CD4-positive, CD25-positive, alpha-beta regulatory T cell (primary cell): Measurements from ENCODE around the gene MGAT5. TPM values are rescaled to one million over a fixed set of nuclear protein-coding genes. Genes with fewer than 3 reads are reported as not detected.
"Not testable (repeated sequence)": the region's sequence is repeated elsewhere in the genome, so short reads cannot be mapped to it uniquely, and the experiment has no call there.

Source experiments
- ATAC-seq, 2 donors: fragments of 150-1000 bp; cut with Tn5 transposase; one replicate each; pipeline ENCODE4 v1.10.0; 2021; ENCODE audit warnings: low read depth in 2 of 2, moderate number of reproducible peaks in 2 of 2, moderate library complexity in 1 of 2
- DNase-seq, 3 donors: peaks; one replicate each; pipeline versions ENCODE4 v3.0.0 to v3.0.0-alpha.2; 2012 to 2022; ENCODE audit warnings: mixed read lengths in 1 of 3
- H3K27ac ChIP-seq: one replicate; pipeline ENCODE4 v1.7.0; 2013; ENCODE audit warnings: mild to moderate bottlenecking, low read length; ENCODE audit not compliant: insufficient read depth, poor library complexity, severe bottlenecking
- H3K27me3 ChIP-seq: one replicate; pipeline ENCODE4 v1.7.0; 2013; ENCODE audit warnings: low read length; ENCODE audit not compliant: control insufficient read depth, insufficient read depth
- H3K36me3 ChIP-seq: one replicate; pipeline ENCODE4 v1.7.0; 2013; ENCODE audit warnings: mild to moderate bottlenecking, low read length, moderate library complexity; ENCODE audit not compliant: control insufficient read depth, insufficient read depth
- H3K4me1 ChIP-seq: 2 replicates; pipeline ENCODE4 v1.7.0; 2013; ENCODE audit warnings: mild to moderate bottlenecking, low read length; ENCODE audit not compliant: insufficient read depth, control insufficient read depth, poor library complexity, severe bottlenecking
- H3K4me3 ChIP-seq: one replicate; pipeline ENCODE4 v1.7.0; 2013; ENCODE audit warnings: low read depth, mild to moderate bottlenecking, low read length, moderate library complexity
- H3K9me3 ChIP-seq, 2 experiments: 1 replicate in 1 of 2; 2 replicates in 1 of 2; pipeline ENCODE4 v1.7.0; 2013; ENCODE audit warnings: low read length in 2 of 2, mild to moderate bottlenecking in 1 of 2, moderate library complexity in 1 of 2; ENCODE audit not compliant: control insufficient read depth in 2 of 2
- H3K27ac Mint-ChIP-seq, 3 donors: one replicate each; pipeline ENCODE4 v1.8.0; 2020 to 2022; ENCODE audit warnings: mild to moderate bottlenecking in 3 of 3, mixed read lengths in 3 of 3, moderate library complexity in 2 of 3
- H3K27me3 Mint-ChIP-seq: one replicate; pipeline ENCODE4 v1.8.0; 2022; ENCODE audit warnings: mild to moderate bottlenecking, mixed read lengths
- H3K36me3 Mint-ChIP-seq: one replicate; pipeline ENCODE4 v1.8.0; 2020; ENCODE audit warnings: mixed read lengths
- H3K4me1 Mint-ChIP-seq, 4 donors: one replicate each; pipeline ENCODE4 v1.8.0; 2020 to 2022; ENCODE audit warnings: mixed read lengths in 4 of 4, mild to moderate bottlenecking in 1 of 4
- H3K4me3 Mint-ChIP-seq, 4 donors: one replicate each; pipeline ENCODE4 v1.8.0; 2020 to 2022; ENCODE audit warnings: mild to moderate bottlenecking in 4 of 4, mixed read lengths in 4 of 4, moderate library complexity in 3 of 4
- H3K9me3 Mint-ChIP-seq, 7 donors: one replicate each; pipeline ENCODE4 v1.8.0; 2020 to 2022; ENCODE audit warnings: mixed read lengths in 7 of 7, mild to moderate bottlenecking in 3 of 7, moderate library complexity in 2 of 7
- polyA plus RNA-seq, 4 donors: library from polyadenylated mRNA; unstranded; fragments of 300-500 nt; fragmentation: Illumina TruSeq; gene quantifications; one replicate each; pipeline ENCODE4 v1.2.3, GENCODE V29; 2021
- total RNA-seq: library from RNA; stranded (reverse); gene quantifications from one replicate; pipeline ENCODE4 v1.2.3, GENCODE V29; 2022

The MGAT5 gene
- total and polyA plus RNA-seq, 5 donors from 2014 or later = 3.6 to 68.8 (median 6.9) TPM

- Histone ChIP-seq H3K27ac (no peak overlapping the region), H3K27me3 (no peaks in the 10 kb centered on the region), H3K4me3 (no peak overlapping the region), H3K36me3 (no peaks in the 10 kb centered on the region), H3K9me3 (no peaks in the 10 kb centered on the region), H3K4me1 (no peaks in the 10 kb centered on the region)
- Mint-ChIP-seq H3K27me3 (no peaks in the 10 kb centered on the region), H3K27ac (peak overlapping the region in 1 of 3 donors; percentile 60), H3K4me1 (peaks cover 0 to 5% (median 0%) of the 10 kb centered on the region in 4 donors), H3K4me3 (no peak overlapping the region), H3K9me3 (no peaks in the 10 kb centered on the region), H3K36me3 (no peaks in the 10 kb centered on the region)
- DNase-seq (peak in 2 of 3 donors; percentile 23 to 34), ATAC-seq (no peak)
Measured at GRCh38 chr2:134466141-134466540, 212.3 kb downstream of the MGAT5 start.

GRCh38 chr2:134468164-134468563, 214.3 kb downstream of the MGAT5 start:
- peaks cover 0 to 4% (median 2%) of the 10 kb centered on the region in 7 donors for H3K9me3 Mint-ChIP-seq
- DNase-seq = no peak

GRCh38 chr2:134468776-134469175, 214.9 kb downstream of the MGAT5 start:
- peaks cover 2 to 3% of the 10 kb centered on the region in 2 experiments for H3K9me3 ChIP-seq
- ATAC-seq = no peak
- peaks cover 0 to 5% (median 0%) of the 10 kb centered on the region in 4 donors for H3K4me1 Mint-ChIP-seq
- H3K27ac Mint-ChIP-seq = peak overlapping the region in 1 of 3 donors; percentile 87
- H3K4me1 ChIP-seq = no peaks in the 10 kb centered on the region
- H3K36me3 ChIP-seq = no peaks in the 10 kb centered on the region
- no peak overlapping the region for H3K4me3 ChIP-seq
- H3K27me3 ChIP-seq = no peaks in the 10 kb centered on the region
- no peak overlapping the region for H3K4me3 Mint-ChIP-seq
- H3K9me3 Mint-ChIP-seq = peaks cover 0 to 10% (median 4%) of the 10 kb centered on the region in 7 donors
- H3K27ac ChIP-seq = no peak overlapping the region
- peaks cover 4% of the 10 kb centered on the region for H3K27me3 Mint-ChIP-seq
- DNase-seq = no peak
- no peaks in the 10 kb centered on the region for H3K36me3 Mint-ChIP-seq

More at GRCh38 chr2:134468164-134468563, 214.3 kb downstream of the MGAT5 start:
- Mint-ChIP-seq H3K36me3 (no peaks in the 10 kb centered on the region), H3K27me3 (peaks cover 4% of the 10 kb centered on the region), H3K4me1 (peaks cover 0 to 5% (median 0%) of the 10 kb centered on the region in 4 donors), H3K4me3 (no peak overlapping the region), H3K27ac (peak overlapping the region in 1 of 3 donors; percentile 74)
- peak in 1 of 2 donors; percentile 83 for ATAC-seq
- Histone ChIP-seq H3K27ac (no peak overlapping the region), H3K27me3 (no peaks in the 10 kb centered on the region), H3K9me3 (no peaks in the 10 kb centered on the region), H3K4me3 (no peak overlapping the region), H3K36me3 (no peaks in the 10 kb centered on the region), H3K4me1 (no peaks in the 10 kb centered on the region)

- no peaks in the 10 kb centered on the region for H3K4me1 ChIP-seq
- H3K27me3 ChIP-seq = no peaks in the 10 kb centered on the region
- H3K36me3 Mint-ChIP-seq = no peaks in the 10 kb centered on the region
- H3K4me3 ChIP-seq = no peak overlapping the region
- no peak overlapping the region for H3K27ac Mint-ChIP-seq
- ATAC-seq = no peak
- peaks cover 2 to 5% of the 10 kb centered on the region in 2 experiments for H3K9me3 ChIP-seq
- H3K4me3 Mint-ChIP-seq = no peak overlapping the region
- H3K27me3 Mint-ChIP-seq = peaks cover 4% of the 10 kb centered on the region
- DNase-seq = no peak
- H3K9me3 Mint-ChIP-seq = peaks cover 0 to 14% (median 4%) of the 10 kb centered on the region in 7 donors
- peaks cover 0 to 5% (median 0%) of the 10 kb centered on the region in 4 donors for H3K4me1 Mint-ChIP-seq
- no peak overlapping the region for H3K27ac ChIP-seq
- no peaks in the 10 kb centered on the region for H3K36me3 ChIP-seq
Measured at GRCh38 chr2:134469516-134470115, 215.7 kb downstream of the MGAT5 start.

- H3K4me1 Mint-ChIP-seq = peaks cover 0 to 5% (median 0%) of the 10 kb centered on the region in 4 donors
- H3K27me3 Mint-ChIP-seq = peaks cover 4% of the 10 kb centered on the region
- H3K4me3 Mint-ChIP-seq = no peak overlapping the region
- Histone ChIP-seq H3K27ac (no peak overlapping the region), H3K4me1 (no peaks in the 10 kb centered on the region), H3K36me3 (no peaks in the 10 kb centered on the region), H3K27me3 (no peaks in the 10 kb centered on the region), H3K9me3 (peaks cover 2 to 5% of the 10 kb centered on the region in 2 experiments), H3K4me3 (no peak overlapping the region)
- peaks cover 0 to 14% (median 4%) of the 10 kb centered on the region in 7 donors for H3K9me3 Mint-ChIP-seq
- no peak for ATAC-seq
- peak overlapping the region in 1 of 3 donors; percentile 52 for H3K27ac Mint-ChIP-seq
- H3K36me3 Mint-ChIP-seq = no peaks in the 10 kb centered on the region
- DNase-seq = no peak
Measured at GRCh38 chr2:134470561-134471168, 216.8 kb downstream of the MGAT5 start.

GRCh38 chr2:134476982-134477381, 223.1 kb downstream of the MGAT5 start:
- not testable (repeated sequence) for H3K4me3 Mint-ChIP-seq, H3K4me1 ChIP-seq, H3K4me3 ChIP-seq, H3K4me1 Mint-ChIP-seq, H3K27me3 Mint-ChIP-seq, DNase-seq, H3K36me3 ChIP-seq, ATAC-seq, H3K27me3 ChIP-seq, H3K9me3 ChIP-seq, H3K36me3 Mint-ChIP-seq, H3K27ac ChIP-seq
- H3K9me3 Mint-ChIP-seq = peaks cover 0 to 14% (median 2%) of the 10 kb centered on the region in 7 donors
- peak overlapping the region in 1 of 3 donors; percentile 66 for H3K27ac Mint-ChIP-seq

- Mint-ChIP-seq H3K27me3 (peaks cover 4% of the 10 kb centered on the region), H3K27ac (no peak overlapping the region), H3K36me3 (no peaks in the 10 kb centered on the region), H3K9me3 (peaks cover 0 to 1% (median 0%) of the 10 kb centered on the region in 7 donors), H3K4me3 (no peak overlapping the region), H3K4me1 (no peaks in the 10 kb centered on the region)
- Histone ChIP-seq H3K4me1 (no peaks in the 10 kb centered on the region), H3K36me3 (no peaks in the 10 kb centered on the region), H3K4me3 (no peak overlapping the region), H3K27ac (no peak overlapping the region), H3K9me3 (no peaks in the 10 kb centered on the region), H3K27me3 (peaks cover 1% of the 10 kb centered on the region)
- ATAC-seq = no peak
- no peak for DNase-seq
Measured at GRCh38 chr2:134479696-134480330, 225.9 kb downstream of the MGAT5 start.
